Activated naive CD8-positive, alpha-beta T cell treated with anti-CD3 and anti-CD28 coated beads for 36 hours (primary cell): Measurements from ENCODE around the gene HEXIM2. TPM values are rescaled to one million over a fixed set of nuclear protein-coding genes. Genes with fewer than 3 reads are reported as not detected.

Source experiments
- DNase-seq: peaks from one replicate; pipeline ENCODE4 v3.0.0; 2021
- H3K27ac Mint-ChIP-seq: one replicate; pipeline ENCODE4 v1.8.0; 2022; ENCODE audit warnings: mild to moderate bottlenecking, moderate library complexity, mixed read lengths
- H3K27me3 Mint-ChIP-seq: one replicate; pipeline ENCODE4 v1.8.0; 2022; ENCODE audit warnings: mild to moderate bottlenecking, mixed read lengths
- H3K36me3 Mint-ChIP-seq: one replicate; pipeline ENCODE4 v1.8.0; 2021; ENCODE audit warnings: mild to moderate bottlenecking, mixed read lengths
- H3K4me1 Mint-ChIP-seq: one replicate; pipeline ENCODE4 v1.8.0; 2021; ENCODE audit warnings: mixed read lengths
- H3K4me3 Mint-ChIP-seq: one replicate; pipeline ENCODE4 v1.8.0; 2022; ENCODE audit warnings: mild to moderate bottlenecking, moderate library complexity, mixed read lengths
- H3K9me3 Mint-ChIP-seq: one replicate; pipeline ENCODE4 v1.8.0; 2022; ENCODE audit warnings: mixed read lengths
- total RNA-seq, 2 experiments: library from RNA; stranded (reverse); gene quantifications; one replicate each; pipeline ENCODE4 v1.2.3, GENCODE V29; 2021

HEXIM2 gene
- total RNA-seq, 2 experiments from 2014 or later, result 4.8 to 5.6 TPM

GRCh38 chr17:45164734-45165269, 3.1 kb downstream of the HEXIM2 start:
- DNase-seq, result no peak
- H3K9me3 Mint-ChIP-seq, result no peaks in the 10 kb centered on the region
- H3K36me3 Mint-ChIP-seq, result peaks cover 12% of the 10 kb centered on the region
- H3K4me3 Mint-ChIP-seq, result no peak overlapping the region
- no peak overlapping the region for H3K27ac Mint-ChIP-seq
- H3K27me3 Mint-ChIP-seq, result no peaks in the 10 kb centered on the region
- H3K4me1 Mint-ChIP-seq, result peaks cover 8% of the 10 kb centered on the region

- no peaks in the 10 kb centered on the region for H3K36me3 Mint-ChIP-seq
- no peaks in the 10 kb centered on the region for H3K9me3 Mint-ChIP-seq
- no peak for DNase-seq
- no peak overlapping the region for H3K27ac Mint-ChIP-seq
- H3K27me3 Mint-ChIP-seq, result no peaks in the 10 kb centered on the region
- H3K4me1 Mint-ChIP-seq, result peaks cover 29% of the 10 kb centered on the region
- H3K4me3 Mint-ChIP-seq, result no peak overlapping the region
Measured at GRCh38 chr17:45168991-45169752, 7.5 kb downstream of the HEXIM2 start.

GRCh38 chr17:45170280-45170930, 8.7 kb downstream of the HEXIM2 start:
- peaks cover 26% of the 10 kb centered on the region for H3K4me1 Mint-ChIP-seq
- H3K36me3 Mint-ChIP-seq, result no peaks in the 10 kb centered on the region
- no peaks in the 10 kb centered on the region for H3K27me3 Mint-ChIP-seq
- no peaks in the 10 kb centered on the region for H3K9me3 Mint-ChIP-seq
- no peak for DNase-seq
- no peak overlapping the region for H3K4me3 Mint-ChIP-seq
- peak overlapping the region; percentile 84 for H3K27ac Mint-ChIP-seq

- no peak overlapping the region for H3K4me3 Mint-ChIP-seq
- peak overlapping the region; percentile 84 for H3K27ac Mint-ChIP-seq
- no peak for DNase-seq
- no peaks in the 10 kb centered on the region for H3K9me3 Mint-ChIP-seq
- H3K4me1 Mint-ChIP-seq, result peaks cover 25% of the 10 kb centered on the region
- no peaks in the 10 kb centered on the region for H3K36me3 Mint-ChIP-seq
- H3K27me3 Mint-ChIP-seq, result no peaks in the 10 kb centered on the region
Measured at GRCh38 chr17:45170931-45171337, 9.3 kb downstream of the HEXIM2 start.

- no peak for DNase-seq
- peak overlapping the region; percentile 84 for H3K27ac Mint-ChIP-seq
- no peaks in the 10 kb centered on the region for H3K27me3 Mint-ChIP-seq
- H3K4me3 Mint-ChIP-seq, result peak overlapping the region; percentile 50
- H3K4me1 Mint-ChIP-seq, result peaks cover 25% of the 10 kb centered on the region
- no peaks in the 10 kb centered on the region for H3K9me3 Mint-ChIP-seq
- H3K36me3 Mint-ChIP-seq, result no peaks in the 10 kb centered on the region
Measured at GRCh38 chr17:45171338-45172231, 9.9 kb downstream of the HEXIM2 start.

GRCh38 chr17:45172232-45172540, 10.5 kb downstream of the HEXIM2 start:
- no peak for DNase-seq
- peak overlapping the region; percentile 82 for H3K27ac Mint-ChIP-seq
- peaks cover 25% of the 10 kb centered on the region for H3K4me1 Mint-ChIP-seq
- H3K27me3 Mint-ChIP-seq, result no peaks in the 10 kb centered on the region
- no peaks in the 10 kb centered on the region for H3K36me3 Mint-ChIP-seq
- peak overlapping the region; percentile 50 for H3K4me3 Mint-ChIP-seq
- no peaks in the 10 kb centered on the region for H3K9me3 Mint-ChIP-seq

GRCh38 chr17:45172541-45173286, 11.0 kb downstream of the HEXIM2 start:
- H3K9me3 Mint-ChIP-seq, result no peaks in the 10 kb centered on the region
- DNase-seq, result peak; percentile 64
- H3K36me3 Mint-ChIP-seq, result no peaks in the 10 kb centered on the region
- H3K4me1 Mint-ChIP-seq, result peaks cover 25% of the 10 kb centered on the region
- peak overlapping the region; percentile 82 for H3K27ac Mint-ChIP-seq
- H3K4me3 Mint-ChIP-seq, result peak overlapping the region; percentile 50
- no peaks in the 10 kb centered on the region for H3K27me3 Mint-ChIP-seq

- Mint-ChIP-seq H3K36me3 (no peaks in the 10 kb centered on the region), H3K9me3 (no peaks in the 10 kb centered on the region), H3K4me3 (no peak overlapping the region), H3K27me3 (no peaks in the 10 kb centered on the region), H3K27ac (no peak overlapping the region), H3K4me1 (peaks cover 20% of the 10 kb centered on the region)
- DNase-seq, result no peak
Measured at GRCh38 chr17:45175759-45176115, 14.1 kb downstream of the HEXIM2 start.

- H3K27ac Mint-ChIP-seq, result no peak overlapping the region
- no peak for DNase-seq
- H3K4me3 Mint-ChIP-seq, result no peak overlapping the region
- no peaks in the 10 kb centered on the region for H3K9me3 Mint-ChIP-seq
- H3K36me3 Mint-ChIP-seq, result no peaks in the 10 kb centered on the region
- peaks cover 5% of the 10 kb centered on the region for H3K4me1 Mint-ChIP-seq
- no peaks in the 10 kb centered on the region for H3K27me3 Mint-ChIP-seq
Measured at GRCh38 chr17:45177563-45177962, 15.9 kb downstream of the HEXIM2 start.

GRCh38 chr17:45184144-45184543, 22.5 kb downstream of the HEXIM2 start:
- Mint-ChIP-seq H3K36me3 (no peaks in the 10 kb centered on the region), H3K9me3 (no peaks in the 10 kb centered on the region), H3K4me1 (no peaks in the 10 kb centered on the region), H3K27me3 (no peaks in the 10 kb centered on the region), H3K27ac (no peak overlapping the region), H3K4me3 (no peak overlapping the region)
- DNase-seq, result no peak

GRCh38 chr17:45186801-45187354, 25.2 kb downstream of the HEXIM2 start:
- H3K4me1 Mint-ChIP-seq, result no peaks in the 10 kb centered on the region
- no peak overlapping the region for H3K27ac Mint-ChIP-seq
- DNase-seq, result no peak
- H3K27me3 Mint-ChIP-seq, result no peaks in the 10 kb centered on the region
- H3K9me3 Mint-ChIP-seq, result no peaks in the 10 kb centered on the region
- H3K4me3 Mint-ChIP-seq, result no peak overlapping the region
- no peaks in the 10 kb centered on the region for H3K36me3 Mint-ChIP-seq

- Mint-ChIP-seq H3K27ac (no peak overlapping the region), H3K9me3 (no peaks in the 10 kb centered on the region), H3K27me3 (no peaks in the 10 kb centered on the region)
Measured at GRCh38 chr17:45189009-45189408, 27.3 kb downstream of the HEXIM2 start.

GRCh38 chr17:45190503-45191255, 29.0 kb downstream of the HEXIM2 start:
- no peak overlapping the region for H3K27ac Mint-ChIP-seq
- H3K4me3 Mint-ChIP-seq, result no peak overlapping the region
- H3K4me1 Mint-ChIP-seq, result no peaks in the 10 kb centered on the region
- H3K27me3 Mint-ChIP-seq, result no peaks in the 10 kb centered on the region
- no peaks in the 10 kb centered on the region for H3K36me3 Mint-ChIP-seq
- DNase-seq, result no peak
- peaks cover 1% of the 10 kb centered on the region for H3K9me3 Mint-ChIP-seq

More at GRCh38 chr17:45189009-45189408, 27.3 kb downstream of the HEXIM2 start:
- Mint-ChIP-seq H3K4me3 (no peak overlapping the region), H3K4me1 (no peaks in the 10 kb centered on the region), H3K36me3 (no peaks in the 10 kb centered on the region)
- no peak for DNase-seq

- no peak for DNase-seq
- H3K9me3 Mint-ChIP-seq, result peaks cover 1% of the 10 kb centered on the region
Measured at GRCh38 chr17:45195424-45195823, 33.7 kb downstream of the HEXIM2 start.

More at GRCh38 chr17:45195424-45195823, 33.7 kb downstream of the HEXIM2 start:
- Mint-ChIP-seq H3K4me1 (peaks cover 3% of the 10 kb centered on the region), H3K4me3 (no peak overlapping the region), H3K27me3 (no peaks in the 10 kb centered on the region), H3K36me3 (no peaks in the 10 kb centered on the region), H3K27ac (no peak overlapping the region)
